Activated CD4-positive, alpha-beta T cell treated with anti-CD3 and anti-CD28 coated beads for 36 hours (primary cell): ENCODE data around the gene SPTB. TPM values are rescaled to one million over a fixed set of nuclear protein-coding genes. Genes with fewer than 3 reads are reported as not detected.

Experiments
- ATAC-seq: fragments of 200-7000 bp; cut with Tn5 transposase; one replicate; pipeline ENCODE4 v1.10.0; 2021; ENCODE audit warnings: mild to moderate bottlenecking, moderate library complexity
- CTCF ChIA-PET: fragments of 350-600 bp; sonication (Branson Sonifier 250); formaldehyde crosslinking; loops from one replicate; lab custom pipeline; 2021; ENCODE audit warnings: antibody characterized with exemption; lab: Charles Lee
- POLR2A ChIA-PET: fragments of 350-600 bp; sonication (Branson Sonifier 250); formaldehyde crosslinking; loops from one replicate; lab custom pipeline; 2021; ENCODE audit warnings: antibody characterized with exemption, inconsistent platforms; lab: Charles Lee
- DNase-seq: peaks from one replicate; pipeline ENCODE4 v3.0.0-alpha.2; 2020
- H3K27ac Mint-ChIP-seq: one replicate; pipeline ENCODE4 v1.8.0; 2021; ENCODE audit warnings: mixed read lengths
- H3K27me3 Mint-ChIP-seq: one replicate; pipeline ENCODE4 v1.8.0; 2021; ENCODE audit warnings: mixed read lengths
- H3K36me3 Mint-ChIP-seq: one replicate; pipeline ENCODE4 v1.8.0; 2021; ENCODE audit warnings: low read depth, mixed read lengths
- H3K4me1 Mint-ChIP-seq: one replicate; pipeline ENCODE4 v1.8.0; 2021; ENCODE audit warnings: mixed read lengths
- H3K4me3 Mint-ChIP-seq: one replicate; pipeline ENCODE4 v1.8.0; 2021; ENCODE audit warnings: mild to moderate bottlenecking, moderate library complexity, mixed read lengths
- H3K9me3 Mint-ChIP-seq: one replicate; pipeline ENCODE4 v1.8.0; 2021; ENCODE audit warnings: low read depth, mixed read lengths
- intact Hi-C, 2 experiments: fragments of 100-400 bp; cut with DNase I in 1 of 2; cut with micrococcal nuclease in 1 of 2; formaldehyde crosslinking; loops; one replicate each; pipeline versions ENCODE4 v1.14.2 to v1.15.1; 2022 to 2024; cut with DNase I, micrococcal nuclease
- total RNA-seq, 2 experiments: library from RNA; stranded (reverse); gene quantifications; one replicate each; pipeline ENCODE4 v1.2.3, GENCODE V29; 2021

The SPTB gene
- total RNA-seq, 2 experiments from 2014 or later: 0.32 to 0.60 TPM

DNA sequence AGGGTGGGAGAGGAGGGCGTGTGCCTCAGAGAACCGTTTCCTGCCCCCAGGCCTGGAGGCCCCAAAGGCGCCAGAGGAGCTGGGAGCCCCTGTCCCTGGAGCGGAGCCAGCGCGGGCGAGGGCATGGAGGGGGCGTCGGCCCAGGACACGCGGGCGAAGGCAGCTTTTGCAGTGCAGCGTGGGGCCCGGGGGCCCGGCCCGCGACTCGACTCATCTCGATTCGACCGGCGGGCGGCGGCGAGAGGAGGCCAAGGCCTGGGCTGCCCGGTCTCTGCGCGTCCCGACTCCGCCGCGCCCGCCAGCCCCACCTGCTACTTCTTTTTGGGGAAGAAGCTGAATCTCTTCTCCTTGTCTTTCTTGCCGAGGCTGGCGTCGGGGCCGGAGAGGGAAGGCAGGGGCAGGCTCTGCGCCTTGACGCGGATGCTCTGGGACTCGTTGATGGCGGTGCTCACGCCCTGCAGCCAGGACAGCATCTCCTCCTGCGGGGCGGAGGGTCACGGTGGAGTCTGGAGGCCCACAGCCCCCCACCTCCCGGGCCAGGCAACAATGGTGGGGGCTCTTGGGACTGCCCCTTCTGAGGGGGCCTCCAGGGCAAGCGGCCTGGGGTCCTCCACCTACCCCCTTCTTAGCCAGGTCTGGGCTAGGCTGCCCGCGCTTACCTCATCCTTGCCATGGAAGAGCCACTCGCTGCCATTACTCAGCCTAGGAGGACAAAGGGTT is 130.6 kb downstream of the SPTB start:
- no peaks in the 10 kb centered on the region for H3K27me3 Mint-ChIP-seq
- ChIA-PET POLR2A (no interaction called here), CTCF (interaction anchor here (1.1 to 2.9 kb wide), 3 partner anchors 11 to 20 kb away, joined by 3 to 10 read pairs (median 3); no protein-coding TSS in a partner anchor)
- no peaks in the 10 kb centered on the region for H3K36me3 Mint-ChIP-seq
- H3K4me3 Mint-ChIP-seq: no peak overlapping the region
- H3K4me1 Mint-ChIP-seq: peaks cover 9% of the 10 kb centered on the region
- intact Hi-C loops: no loop called here
- peaks cover 2% of the 10 kb centered on the region for H3K9me3 Mint-ChIP-seq
- DNase-seq: no peak
- H3K27ac Mint-ChIP-seq: no peak overlapping the region
- ATAC-seq: no peak

DNA sequence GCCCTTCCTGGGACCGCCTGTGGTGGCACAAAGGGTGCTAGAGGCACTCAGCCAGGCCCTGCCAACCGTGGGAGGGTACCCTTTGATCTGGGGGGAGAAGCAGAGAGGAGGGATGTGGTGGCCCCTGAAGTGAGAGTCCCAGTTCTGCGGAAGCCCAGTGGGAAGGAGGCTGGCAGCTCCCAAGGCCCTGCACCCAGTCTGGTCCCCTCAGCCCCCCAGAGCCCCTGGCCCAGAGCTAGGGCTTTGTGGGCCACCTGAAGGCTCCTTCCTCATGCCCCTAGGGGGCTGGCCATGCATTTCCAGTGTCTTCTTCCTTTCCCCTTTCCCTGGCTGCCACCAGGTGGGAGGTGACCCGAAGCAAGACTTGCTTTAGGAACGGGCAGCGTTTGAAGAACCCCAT is 131.2 kb downstream of the SPTB start:
- no peak for DNase-seq
- POLR2A ChIA-PET: no interaction called here
- ATAC-seq: no peak
- H3K9me3 Mint-ChIP-seq: peaks cover 3% of the 10 kb centered on the region
- H3K36me3 Mint-ChIP-seq: no peaks in the 10 kb centered on the region
- H3K27me3 Mint-ChIP-seq: peaks cover 1% of the 10 kb centered on the region
- no peak overlapping the region for H3K27ac Mint-ChIP-seq
- peaks cover 9% of the 10 kb centered on the region for H3K4me1 Mint-ChIP-seq
- CTCF ChIA-PET: interaction anchor here (1.4 kb wide), 1 partner anchor 13 kb away, joined by 3 read pairs; no protein-coding TSS in a partner anchor
- no peak overlapping the region for H3K4me3 Mint-ChIP-seq
- intact Hi-C loops: no loop called here

DNA sequence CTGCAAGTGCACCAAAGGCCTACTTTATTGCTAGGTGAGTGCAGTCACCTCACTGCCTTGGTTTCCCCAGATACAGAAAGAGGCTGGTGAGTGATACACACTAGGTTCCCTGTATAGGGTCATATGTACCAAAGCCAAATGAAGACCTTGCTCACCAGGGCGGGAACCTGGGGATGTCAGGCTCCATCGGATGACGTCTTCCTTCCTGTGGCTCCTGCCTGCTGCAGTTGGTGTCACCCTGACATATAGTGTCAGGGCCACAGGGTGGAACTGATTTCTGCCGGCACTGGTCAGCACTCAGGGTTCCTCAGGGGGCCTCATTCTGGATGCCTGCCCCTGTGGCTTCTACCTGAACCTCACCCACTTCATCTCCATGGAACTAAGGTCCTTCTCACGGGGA is 132.4 kb downstream of the SPTB start:
- H3K4me1 Mint-ChIP-seq: peaks cover 9% of the 10 kb centered on the region
- no peak for ATAC-seq
- POLR2A ChIA-PET: no interaction called here
- no peak for DNase-seq
- peaks cover 1% of the 10 kb centered on the region for H3K27me3 Mint-ChIP-seq
- intact Hi-C loops: no loop called here
- CTCF ChIA-PET: interaction anchor here (0.9 kb wide), 1 partner anchor 17 kb away, joined by 3 read pairs; no protein-coding TSS in a partner anchor
- H3K4me3 Mint-ChIP-seq: no peak overlapping the region
- H3K36me3 Mint-ChIP-seq: no peaks in the 10 kb centered on the region
- H3K9me3 Mint-ChIP-seq: peaks cover 3% of the 10 kb centered on the region
- no peak overlapping the region for H3K27ac Mint-ChIP-seq

GRCh38 chr14:64746298-64747250 is 133.1 kb downstream of the SPTB start:
- intact Hi-C loops: no loop called here
- H3K36me3 Mint-ChIP-seq: no peaks in the 10 kb centered on the region
- H3K27me3 Mint-ChIP-seq: peaks cover 1% of the 10 kb centered on the region
- H3K4me3 Mint-ChIP-seq: no peak overlapping the region
- ATAC-seq: no peak
- no peak for DNase-seq
- H3K9me3 Mint-ChIP-seq: peaks cover 3% of the 10 kb centered on the region
- peaks cover 9% of the 10 kb centered on the region for H3K4me1 Mint-ChIP-seq
- ChIA-PET CTCF (interaction anchor here (1.3 kb wide), 1 partner anchor 16 kb away, joined by 5 read pairs; no protein-coding TSS in a partner anchor), POLR2A (no interaction called here)
- no peak overlapping the region for H3K27ac Mint-ChIP-seq

DNA sequence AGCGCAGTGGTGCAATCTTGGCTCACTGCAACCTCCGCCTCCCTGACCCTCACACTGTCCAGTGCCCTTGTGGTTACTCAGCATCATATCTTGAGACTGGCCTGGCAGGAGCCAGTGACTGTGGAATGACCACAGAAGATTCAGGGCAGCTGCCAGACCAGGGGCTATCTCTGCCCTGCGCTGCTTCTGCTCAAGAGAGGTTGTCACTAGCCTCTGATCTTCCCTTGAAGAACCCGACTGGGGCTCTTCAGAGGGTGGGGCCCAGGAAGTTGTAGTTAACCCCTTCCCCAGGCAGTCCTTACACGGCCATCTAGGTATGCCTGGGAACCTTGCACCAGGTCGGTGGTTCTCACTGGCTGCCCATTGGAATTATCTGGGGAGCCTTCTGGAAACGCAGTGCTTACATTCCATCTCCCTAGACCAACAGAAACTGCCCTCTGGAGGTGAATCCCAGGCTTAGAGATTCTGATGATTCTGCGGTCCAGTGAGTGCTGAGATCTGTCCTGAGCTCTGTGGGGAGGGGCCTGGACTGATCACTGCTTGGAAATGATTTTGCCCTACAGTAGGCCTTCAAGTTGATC is 134.1 kb downstream of the SPTB start:
- H3K9me3 Mint-ChIP-seq: peaks cover 3% of the 10 kb centered on the region
- CTCF ChIA-PET: interaction anchor here (1.1 to 1.3 kb wide), 2 partner anchors 17 to 20 kb away, joined by 3 to 5 read pairs; no protein-coding TSS in a partner anchor
- POLR2A ChIA-PET: no interaction called here
- H3K27ac Mint-ChIP-seq: no peak overlapping the region
- DNase-seq (no peak), ATAC-seq (no peak)
- peaks cover 2% of the 10 kb centered on the region for H3K36me3 Mint-ChIP-seq
- peaks cover 1% of the 10 kb centered on the region for H3K27me3 Mint-ChIP-seq
- intact Hi-C loops: no loop called here
- H3K4me3 Mint-ChIP-seq: no peak overlapping the region
- H3K4me1 Mint-ChIP-seq: peaks cover 9% of the 10 kb centered on the region

DNA sequence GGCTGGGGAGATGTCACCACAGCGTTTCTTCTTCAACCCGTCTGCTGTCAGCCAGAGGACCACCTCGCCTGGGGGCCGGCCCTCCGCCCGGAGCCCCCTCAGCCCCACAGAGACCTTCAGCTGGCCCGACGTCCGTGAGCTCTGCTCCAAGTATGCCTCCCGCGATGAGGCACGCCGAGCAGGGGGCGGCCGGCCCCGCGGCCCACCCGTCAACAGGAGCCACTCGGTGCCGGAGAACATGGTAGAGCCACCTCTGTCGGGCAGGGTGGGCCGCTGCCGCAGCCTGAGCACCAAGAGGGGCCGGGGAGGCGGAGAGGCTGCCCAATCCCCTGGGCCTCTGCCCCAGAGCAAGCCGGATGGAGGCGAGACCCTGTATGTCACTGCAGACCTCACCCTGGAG is 136.6 kb downstream of the SPTB start:
- peaks cover 1% of the 10 kb centered on the region for H3K27me3 Mint-ChIP-seq
- H3K9me3 Mint-ChIP-seq: peaks cover 3% of the 10 kb centered on the region
- DNase-seq (no peak), ATAC-seq (no peak)
- intact Hi-C loops: no loop called here
- CTCF ChIA-PET: interaction anchor here (2.0 kb wide), 1 partner anchor 19 kb away, joined by 4 read pairs; no protein-coding TSS in a partner anchor
- POLR2A ChIA-PET: no interaction called here
- peaks cover 2% of the 10 kb centered on the region for H3K36me3 Mint-ChIP-seq
- peaks cover 9% of the 10 kb centered on the region for H3K4me1 Mint-ChIP-seq
- H3K27ac Mint-ChIP-seq: no peak overlapping the region
- H3K4me3 Mint-ChIP-seq: no peak overlapping the region

DNA sequence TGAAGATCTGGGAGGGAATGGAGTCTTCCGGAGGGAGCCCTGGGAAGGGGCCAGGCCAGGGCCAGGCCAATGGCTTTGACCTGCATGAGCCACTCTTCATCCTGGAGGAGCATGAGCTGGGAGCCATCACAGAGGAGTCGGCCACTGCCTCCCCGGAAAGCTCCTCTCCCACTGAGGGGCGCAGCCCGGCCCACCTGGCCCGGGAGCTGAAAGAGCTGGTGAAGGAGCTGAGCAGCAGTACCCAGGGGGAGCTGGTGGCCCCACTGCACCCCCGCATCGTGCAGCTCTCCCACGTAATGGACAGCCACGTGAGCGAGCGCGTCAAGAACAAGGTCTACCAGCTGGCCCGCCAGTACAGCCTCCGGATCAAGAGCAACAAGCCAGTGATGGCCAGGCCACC is 137.7 kb downstream of the SPTB start:
- no peak for ATAC-seq
- H3K9me3 Mint-ChIP-seq: peaks cover 3% of the 10 kb centered on the region
- POLR2A ChIA-PET: no interaction called here
- DNase-seq: no peak
- H3K27ac Mint-ChIP-seq: no peak overlapping the region
- H3K4me3 Mint-ChIP-seq: no peak overlapping the region
- intact Hi-C loops: no loop called here
- CTCF ChIA-PET: interaction anchor here (2.0 kb wide), 1 partner anchor 20 kb away, joined by 4 read pairs; no protein-coding TSS in a partner anchor
- H3K4me1 Mint-ChIP-seq: peaks cover 9% of the 10 kb centered on the region
- H3K36me3 Mint-ChIP-seq: peaks cover 2% of the 10 kb centered on the region
- peaks cover 1% of the 10 kb centered on the region for H3K27me3 Mint-ChIP-seq

DNA sequence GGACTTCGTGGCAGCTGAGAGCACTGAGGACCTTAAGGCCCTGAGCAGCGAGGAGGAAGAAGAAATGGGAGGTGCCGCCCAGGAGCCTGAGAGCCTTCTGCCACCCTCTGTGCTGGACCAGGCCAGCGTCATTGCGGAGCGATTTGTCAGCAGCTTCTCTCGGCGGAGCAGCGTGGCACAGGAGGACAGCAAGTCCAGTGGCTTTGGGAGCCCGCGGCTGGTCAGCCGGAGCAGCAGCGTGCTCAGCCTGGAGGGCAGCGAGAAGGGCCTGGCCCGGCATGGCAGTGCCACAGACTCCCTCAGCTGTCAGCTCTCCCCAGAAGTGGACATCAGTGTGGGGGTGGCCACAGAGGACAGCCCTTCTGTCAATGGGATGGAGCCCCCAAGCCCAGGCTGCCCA is 138.5 kb downstream of the SPTB start:
- ChIA-PET CTCF (interaction anchor here (2.0 kb wide), 1 partner anchor 20 kb away, joined by 4 read pairs; no protein-coding TSS in a partner anchor), POLR2A (no interaction called here)
- Mint-ChIP-seq H3K4me1 (peaks cover 9% of the 10 kb centered on the region), H3K36me3 (peaks cover 2% of the 10 kb centered on the region), H3K4me3 (no peak overlapping the region), H3K27ac (no peak overlapping the region), H3K27me3 (peaks cover 1% of the 10 kb centered on the region), H3K9me3 (peaks cover 3% of the 10 kb centered on the region)
- intact Hi-C loops: no loop called here
- no peak for ATAC-seq
- DNase-seq: no peak

DNA sequence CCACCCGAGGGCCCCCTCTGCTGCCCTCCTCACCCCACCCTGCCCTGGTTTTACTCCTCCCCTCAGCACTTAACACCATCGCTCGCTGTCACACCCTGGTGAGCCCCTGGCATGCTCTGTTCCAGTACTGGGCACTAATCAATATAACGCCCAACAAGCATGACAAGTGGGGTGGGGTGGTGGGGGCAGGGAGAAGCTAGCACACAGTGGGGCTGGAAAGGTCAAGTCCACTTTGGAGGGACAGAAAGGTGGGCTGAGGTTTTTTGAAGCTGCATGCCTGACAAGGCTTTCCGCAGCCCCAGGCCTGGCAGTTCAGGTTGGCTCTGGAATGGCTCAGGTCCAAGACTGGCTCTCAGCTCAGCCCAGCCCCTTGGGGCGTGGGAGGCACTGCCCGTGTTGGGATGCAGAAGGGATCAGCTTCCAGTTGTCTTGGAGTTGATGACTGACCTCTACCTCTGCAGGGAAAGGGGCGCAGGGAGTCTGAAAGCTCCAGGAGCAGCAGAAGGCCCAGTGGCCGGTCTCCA is 141.4 kb downstream of the SPTB start:
- Mint-ChIP-seq H3K27ac (no peak overlapping the region), H3K9me3 (no peaks in the 10 kb centered on the region), H3K4me1 (peaks cover 10% of the 10 kb centered on the region), H3K36me3 (peaks cover 2% of the 10 kb centered on the region), H3K27me3 (no peaks in the 10 kb centered on the region), H3K4me3 (no peak overlapping the region)
- CTCF ChIA-PET: interaction anchor here (0.6 to 0.7 kb wide), 2 partner anchors 9 to 39 kb away, joined by 3 read pairs; no protein-coding TSS in a partner anchor
- intact Hi-C loops: no loop called here
- DNase-seq (no peak), ATAC-seq (no peak)
- POLR2A ChIA-PET: no interaction called here

DNA sequence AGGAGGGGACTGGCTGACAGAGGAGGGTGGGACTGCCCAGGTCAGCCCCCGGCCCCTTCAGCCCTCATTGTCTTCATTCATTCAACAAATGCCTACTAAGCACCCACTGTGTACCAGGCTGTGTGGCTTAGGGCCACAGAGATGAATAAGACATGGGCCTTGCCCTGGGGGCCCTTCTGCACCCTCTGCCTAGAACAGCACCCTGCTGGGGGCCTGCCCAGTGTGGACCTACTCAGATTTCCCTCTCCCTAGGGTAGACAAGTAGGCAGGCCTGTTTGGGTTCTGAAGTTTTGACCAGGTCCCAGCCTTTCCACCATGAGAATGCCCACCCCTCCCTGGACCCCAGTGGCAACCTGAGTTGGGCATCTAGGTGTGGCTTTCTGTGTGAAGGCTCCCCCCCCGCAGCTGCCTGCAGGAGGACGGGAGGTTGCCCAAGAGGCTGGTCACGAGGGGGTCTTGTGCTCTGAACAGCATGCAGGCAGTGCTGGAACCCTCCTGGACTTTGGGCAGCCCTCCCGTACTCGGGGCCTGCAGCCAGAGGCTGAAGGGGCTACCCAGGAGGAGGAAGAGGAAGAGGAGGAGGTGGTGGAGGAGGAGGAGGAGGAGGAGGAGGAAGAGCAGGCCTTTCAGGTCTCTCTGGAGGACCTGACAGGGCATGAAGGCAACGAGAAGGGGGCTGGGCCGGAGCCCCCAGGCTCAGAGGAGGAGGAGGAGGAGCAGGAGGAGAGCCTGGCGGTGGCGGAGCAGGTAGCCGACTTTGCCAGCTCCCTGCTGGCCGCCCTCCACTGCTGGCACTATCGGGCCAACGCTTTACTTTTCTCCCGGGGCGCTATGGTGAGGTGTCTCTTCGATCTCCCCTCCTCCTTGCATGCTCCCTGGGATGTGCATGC is 142.1 kb downstream of the SPTB start:
- ChIA-PET CTCF (no interaction called here), POLR2A (no interaction called here)
- ATAC-seq (no peak), DNase-seq (no peak)
- no peaks in the 10 kb centered on the region for H3K27me3 Mint-ChIP-seq
- no peaks in the 10 kb centered on the region for H3K9me3 Mint-ChIP-seq
- intact Hi-C loops: no loop called here
- H3K27ac Mint-ChIP-seq: no peak overlapping the region
- H3K4me1 Mint-ChIP-seq: peaks cover 10% of the 10 kb centered on the region
- peaks cover 2% of the 10 kb centered on the region for H3K36me3 Mint-ChIP-seq
- H3K4me3 Mint-ChIP-seq: no peak overlapping the region
